ENCODE data around the gene SPTBN5.

GRCh38 chr15:41881550-41881919, 12.3 kb downstream of the SPTBN5 start:
- TF ChIP-seq, protein P1, sequence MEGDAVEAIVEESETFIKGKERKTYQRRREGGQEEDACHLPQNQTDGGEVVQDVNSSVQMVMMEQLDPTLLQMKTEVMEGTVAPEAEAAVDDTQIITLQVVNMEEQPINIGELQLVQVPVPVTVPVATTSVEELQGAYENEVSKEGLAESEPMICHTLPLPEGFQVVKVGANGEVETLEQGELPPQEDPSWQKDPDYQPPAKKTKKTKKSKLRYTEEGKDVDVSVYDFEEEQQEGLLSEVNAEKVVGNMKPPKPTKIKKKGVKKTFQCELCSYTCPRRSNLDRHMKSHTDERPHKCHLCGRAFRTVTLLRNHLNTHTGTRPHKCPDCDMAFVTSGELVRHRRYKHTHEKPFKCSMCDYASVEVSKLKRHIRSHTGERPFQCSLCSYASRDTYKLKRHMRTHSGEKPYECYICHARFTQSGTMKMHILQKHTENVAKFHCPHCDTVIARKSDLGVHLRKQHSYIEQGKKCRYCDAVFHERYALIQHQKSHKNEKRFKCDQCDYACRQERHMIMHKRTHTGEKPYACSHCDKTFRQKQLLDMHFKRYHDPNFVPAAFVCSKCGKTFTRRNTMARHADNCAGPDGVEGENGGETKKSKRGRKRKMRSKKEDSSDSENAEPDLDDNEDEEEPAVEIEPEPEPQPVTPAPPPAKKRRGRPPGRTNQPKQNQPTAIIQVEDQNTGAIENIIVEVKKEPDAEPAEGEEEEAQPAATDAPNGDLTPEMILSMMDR (IDR thresholded peaks at IDR 0.05), result no peak
- TF ChIP-seq POLR2A (IDR thresholded peaks at IDR 0.05), result no peak

All from Peyer's patch (tissue), 4 donors.